Measurements from ENCODE around the gene CCDC102A.

The CCDC102A gene

DNA sequence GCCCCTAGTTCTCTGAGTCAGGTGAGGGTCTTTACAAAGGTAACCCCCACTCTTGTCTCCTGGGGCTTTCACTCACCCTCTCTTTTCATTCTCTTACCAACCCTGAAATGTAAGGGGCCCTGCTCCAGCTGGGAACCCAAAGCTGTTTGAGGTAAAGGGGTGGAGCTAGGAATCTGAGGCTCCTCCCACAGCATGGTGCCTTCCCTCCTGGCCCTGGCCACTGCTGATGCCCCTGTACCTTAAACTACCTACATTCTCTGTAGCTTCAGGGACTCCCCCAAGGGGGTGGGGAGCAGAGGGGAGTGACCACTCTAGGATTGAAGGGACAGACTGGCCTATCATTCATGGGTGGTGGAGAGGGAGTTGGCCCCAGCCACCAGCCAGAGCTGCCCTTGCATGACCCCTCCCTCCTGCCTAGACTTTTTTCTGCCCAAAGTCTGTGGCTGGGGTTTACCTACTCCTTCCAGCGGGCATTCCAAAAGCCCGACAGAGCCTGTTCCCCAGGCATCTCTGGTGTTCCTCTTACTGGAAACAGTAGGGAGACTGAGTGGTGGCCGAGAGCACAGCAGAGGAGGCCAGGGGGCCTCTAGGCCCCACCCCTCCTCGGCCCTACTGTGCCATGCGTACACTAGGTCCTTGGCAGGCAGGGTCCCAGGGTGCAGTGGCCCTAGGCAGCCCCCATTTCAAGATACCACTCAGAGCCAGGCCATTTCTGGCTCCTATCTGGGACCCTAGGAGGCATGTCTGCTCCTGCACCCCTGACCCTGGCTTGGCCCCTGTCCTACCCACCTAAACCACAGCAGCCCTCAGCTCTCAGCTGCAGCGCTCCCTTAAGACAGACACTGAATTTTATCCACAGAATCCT, 59.6 kb downstream of the CCDC102A start:
- DNase-seq, result peak; percentile 13

DNA sequence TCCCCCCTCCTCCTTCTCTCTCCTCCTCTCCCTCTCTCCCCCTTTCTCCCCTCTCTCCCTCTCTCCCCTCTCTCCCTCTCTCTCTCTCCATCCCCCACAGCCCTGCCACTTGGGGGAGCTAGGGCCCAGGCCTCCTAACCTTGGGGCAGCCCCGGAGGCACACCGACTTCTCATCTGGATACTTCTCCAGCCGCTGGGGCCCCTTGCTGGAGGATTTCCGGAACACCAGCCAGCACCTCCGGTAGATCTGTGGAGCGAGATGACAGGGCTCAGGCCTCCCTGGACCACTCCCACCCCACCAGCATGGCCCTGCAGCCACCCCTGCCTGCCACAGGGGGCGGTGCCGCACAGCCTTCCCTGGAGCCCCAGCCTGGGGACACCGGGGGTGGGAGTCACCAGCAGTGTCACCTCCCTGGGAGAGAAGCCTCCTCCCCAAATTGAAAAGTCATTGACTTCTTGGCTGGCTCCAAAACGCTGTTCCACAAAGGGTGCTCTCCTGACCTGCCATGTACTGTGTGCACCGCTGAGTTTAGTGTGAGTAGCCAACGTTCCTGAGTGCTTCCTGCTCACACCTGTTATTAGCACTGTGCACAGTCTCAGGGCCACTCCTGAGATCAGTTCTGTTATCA, 60.5 kb downstream of the CCDC102A start:
- peak; percentile 51 for DNase-seq

DNA sequence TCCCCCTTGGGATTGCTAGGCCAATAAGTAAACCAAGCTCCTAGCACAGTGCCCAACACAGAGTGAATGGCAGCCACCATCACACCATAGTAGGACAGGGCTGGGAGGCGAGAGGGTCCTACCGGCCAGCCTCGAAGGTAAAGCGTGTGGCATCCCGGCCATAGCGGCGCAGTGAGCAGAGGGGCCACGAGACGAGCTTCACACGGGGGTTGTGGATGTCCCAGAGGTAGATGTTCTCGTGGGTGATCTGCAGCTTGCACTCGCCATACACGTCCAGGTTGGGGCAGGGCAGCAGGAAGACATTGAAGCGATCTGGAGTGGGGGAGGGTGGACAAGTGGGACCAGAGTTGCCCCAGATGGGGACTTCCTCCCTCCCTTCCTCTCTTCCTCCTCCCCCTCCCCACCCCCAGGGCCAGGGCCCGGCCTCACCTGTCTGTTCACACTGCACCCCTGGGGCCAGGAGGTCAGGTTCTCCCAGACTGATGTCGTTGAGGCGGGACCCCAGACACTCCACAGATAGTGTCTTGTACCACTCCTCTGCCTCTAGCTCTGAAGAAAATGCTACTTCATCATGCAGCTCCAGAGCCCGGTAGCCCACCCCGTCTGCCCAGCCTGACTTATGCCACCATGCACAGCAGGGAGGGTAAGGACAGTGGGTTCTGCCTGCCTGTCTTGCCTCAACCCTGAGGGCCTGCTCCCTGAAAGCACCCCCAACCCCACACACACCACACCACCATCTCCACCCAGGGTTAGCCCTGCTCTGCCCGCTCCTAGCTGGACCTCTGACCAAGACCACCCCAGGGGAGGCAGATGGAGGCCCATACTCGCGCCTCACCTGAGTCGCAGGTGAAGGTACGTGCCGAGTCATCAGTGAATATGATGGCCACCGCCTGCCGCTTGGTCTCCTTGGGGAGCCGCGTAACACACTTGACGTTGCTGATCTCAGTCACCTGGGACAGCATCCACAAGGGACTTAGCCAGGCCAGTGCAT, 61.4 kb downstream of the CCDC102A start:
- no peak for DNase-seq

DNA sequence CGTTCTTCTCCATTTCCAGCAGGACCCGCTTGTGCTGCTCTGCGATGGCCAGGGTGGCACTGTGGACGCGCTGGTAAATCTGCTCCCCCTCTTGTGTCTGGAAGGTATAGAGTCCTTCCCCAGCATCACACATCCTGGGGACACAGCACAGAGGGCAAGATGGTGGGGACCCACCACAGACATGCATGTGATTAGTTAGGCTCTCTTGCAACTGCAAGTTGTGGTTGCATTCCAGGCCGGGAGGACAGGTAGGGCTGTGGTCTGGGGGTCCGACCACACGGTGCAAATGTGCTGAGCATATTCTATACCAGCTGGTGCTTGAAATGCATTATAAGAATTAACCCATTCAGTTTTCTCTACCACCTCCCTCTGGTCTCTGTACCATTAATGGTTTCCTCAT, 62.5 kb downstream of the CCDC102A start:
- DNase-seq, result no peak

- DNase-seq, result no peak
Measured at GRCh38 chr16:57473176-57473840, 63.1 kb downstream of the CCDC102A start.

DNA sequence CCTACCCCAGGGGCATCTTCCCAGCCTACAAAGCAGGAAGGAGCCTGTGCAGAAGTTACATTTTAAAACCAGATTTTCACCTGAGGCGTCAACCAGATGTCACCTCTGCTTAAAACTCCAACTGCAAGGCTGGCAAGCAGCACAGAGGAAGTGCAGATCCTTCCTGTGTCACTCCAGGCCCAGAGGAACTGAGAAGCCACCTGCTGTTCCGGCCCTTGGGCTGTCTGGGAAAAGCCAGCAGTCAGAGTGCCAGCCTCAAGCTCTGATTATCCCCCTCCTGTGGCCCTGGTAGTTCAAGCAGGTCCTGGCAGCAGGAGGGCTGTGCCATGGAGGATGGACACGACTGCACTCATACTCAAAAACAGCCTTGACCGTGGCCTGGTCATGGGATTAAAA, 63.7 kb downstream of the CCDC102A start:
- no peak for DNase-seq

- no peak for DNase-seq
Measured at GRCh38 chr16:57471852-57472664, 64.3 kb downstream of the CCDC102A start.

- DNase-seq, result no peak
Measured at GRCh38 chr16:57471209-57471608, 65.2 kb downstream of the CCDC102A start.

- no peak for DNase-seq
Measured at GRCh38 chr16:57470711-57471110, 65.7 kb downstream of the CCDC102A start.

DNA sequence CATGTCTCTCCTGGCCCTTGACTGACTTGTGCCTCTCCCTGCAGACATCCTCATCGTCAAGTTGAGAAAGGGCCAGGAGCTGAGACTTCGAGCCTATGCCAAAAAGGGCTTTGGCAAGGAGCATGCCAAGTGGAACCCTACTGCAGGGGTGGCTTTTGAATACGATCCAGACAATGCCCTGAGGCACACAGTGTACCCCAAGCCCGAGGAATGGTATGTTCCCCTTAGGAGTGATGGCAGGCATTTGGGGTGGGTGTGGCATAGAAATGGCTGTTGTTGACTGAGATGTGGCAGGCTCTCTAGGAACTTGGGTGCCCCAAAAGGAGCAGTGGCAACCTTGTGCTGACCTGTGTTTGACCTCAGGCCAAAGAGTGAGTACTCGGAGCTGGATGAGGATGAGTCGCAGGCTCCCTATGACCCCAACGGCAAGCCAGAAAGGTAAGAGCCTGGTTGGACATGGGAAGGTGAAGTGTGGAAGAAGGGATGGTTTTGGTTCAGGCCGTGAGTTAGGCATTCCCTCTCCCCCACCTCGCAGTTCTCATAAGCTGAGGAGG, 66.4 kb downstream of the CCDC102A start:
- no peak for DNase-seq

- no peak for DNase-seq
Measured at GRCh38 chr16:57469046-57469445, 67.3 kb downstream of the CCDC102A start.

- no peak for DNase-seq
Measured at GRCh38 chr16:57468346-57468745, 68.0 kb downstream of the CCDC102A start.

- no peak for DNase-seq
Measured at GRCh38 chr16:57464523-57464922, 71.8 kb downstream of the CCDC102A start.

DNA sequence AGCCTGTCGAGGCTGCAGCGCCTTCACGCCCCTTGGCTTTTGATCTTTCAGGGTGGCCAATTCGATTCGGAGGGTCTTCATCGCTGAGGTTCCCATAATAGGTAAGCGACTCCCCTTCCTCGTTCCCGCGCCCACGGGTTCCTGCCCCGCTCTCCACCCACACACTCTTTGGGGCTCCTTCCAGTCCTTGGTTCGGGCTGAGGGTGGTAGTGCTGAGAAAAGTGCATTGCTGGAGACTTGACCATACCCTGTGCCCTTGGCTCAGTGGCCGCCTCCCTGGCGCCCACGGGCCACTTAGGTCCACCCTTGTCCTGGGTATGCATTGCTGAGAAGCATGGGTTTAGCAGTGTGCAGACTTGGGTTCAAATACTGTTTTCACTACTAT, 73.4 kb downstream of the CCDC102A start:
- DNase-seq, result no peak

- peak; percentile 83 for DNase-seq
Measured at GRCh38 chr16:57462209-57462977, 74.0 kb downstream of the CCDC102A start, which contains the start of gene POLR2C. POLR2C (plus strand) TSS chr16:57462679; CDS start chr16:57462725, 46 bp downstream.

Data from fibroblast of skin of right biceps (primary cell).